ENCODE data around the gene MAGI2.
"Not testable (repeated sequence)": the region's sequence is repeated elsewhere in the genome, so short reads cannot be mapped to it uniquely, and the experiment has no call there.

MAGI2 gene

GRCh38 chr7:78383096-78383880 is 1070.2 kb downstream of the MAGI2 start:
- no peak for DNase-seq

- DNase-seq: no peak
Measured at GRCh38 chr7:78379148-78379547, 1074.3 kb downstream of the MAGI2 start.

DNA sequence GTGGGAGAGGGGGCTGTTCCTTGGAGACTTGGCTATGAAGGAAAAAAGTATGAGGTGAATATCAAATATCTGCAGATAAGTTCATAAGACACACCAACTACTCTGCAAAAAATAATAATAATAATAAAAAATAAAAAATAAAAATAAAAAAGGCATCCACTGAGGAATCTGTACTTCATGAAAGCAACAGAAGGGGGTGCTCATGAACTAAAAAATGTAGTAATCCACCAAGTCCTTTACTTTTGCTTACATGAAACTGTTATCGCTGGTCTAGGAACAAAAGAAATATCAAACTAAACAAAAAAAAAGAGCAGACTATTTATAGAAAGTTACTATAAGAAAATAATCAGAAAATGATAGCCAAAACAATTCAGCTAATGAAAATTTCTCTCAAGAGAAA is 1075.9 kb downstream of the MAGI2 start:
- DNase-seq: no peak

DNA sequence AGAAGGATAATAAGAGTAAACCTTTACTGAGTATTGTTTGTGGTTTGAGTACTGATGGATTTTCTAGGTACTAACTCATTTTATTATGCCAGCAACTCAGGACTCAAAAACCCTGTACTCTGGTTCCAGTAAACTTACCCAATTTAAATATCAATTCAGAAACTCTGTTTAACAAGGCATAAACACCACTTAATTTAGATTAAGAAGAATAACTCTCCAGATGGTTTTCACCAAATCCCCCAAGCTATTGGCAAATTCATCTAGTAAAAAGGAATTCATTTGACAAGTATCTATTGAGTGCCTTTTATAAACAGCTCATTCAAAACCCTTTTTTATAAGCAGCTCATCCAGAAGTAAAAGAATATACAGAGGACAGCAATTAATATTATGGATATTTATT is 1082.5 kb downstream of the MAGI2 start:
- no peak for DNase-seq

DNA sequence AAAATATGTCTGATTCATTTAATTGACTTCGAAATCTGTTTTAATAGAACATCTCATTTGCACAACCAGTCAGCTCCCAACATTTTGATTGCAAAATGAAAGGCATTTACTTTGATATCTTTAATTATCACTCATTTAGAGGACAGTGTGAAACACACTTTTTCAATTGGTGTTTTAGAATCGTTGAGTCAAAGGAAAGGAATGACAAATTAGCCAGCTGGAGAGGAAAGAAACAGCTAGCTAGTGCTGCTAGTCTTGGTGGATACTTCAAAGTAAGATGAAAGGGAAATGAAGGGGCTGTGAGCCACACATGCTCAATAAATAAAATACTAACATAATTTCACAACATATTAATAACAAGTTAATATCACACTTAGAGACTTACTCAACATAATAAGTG is 1084.7 kb downstream of the MAGI2 start:
- DNase-seq: no peak

- no peak for DNase-seq
Measured at GRCh38 chr7:78367280-78367773, 1086.1 kb downstream of the MAGI2 start.

GRCh38 chr7:78363866-78364265 is 1089.6 kb downstream of the MAGI2 start:
- DNase-seq: no peak

DNA sequence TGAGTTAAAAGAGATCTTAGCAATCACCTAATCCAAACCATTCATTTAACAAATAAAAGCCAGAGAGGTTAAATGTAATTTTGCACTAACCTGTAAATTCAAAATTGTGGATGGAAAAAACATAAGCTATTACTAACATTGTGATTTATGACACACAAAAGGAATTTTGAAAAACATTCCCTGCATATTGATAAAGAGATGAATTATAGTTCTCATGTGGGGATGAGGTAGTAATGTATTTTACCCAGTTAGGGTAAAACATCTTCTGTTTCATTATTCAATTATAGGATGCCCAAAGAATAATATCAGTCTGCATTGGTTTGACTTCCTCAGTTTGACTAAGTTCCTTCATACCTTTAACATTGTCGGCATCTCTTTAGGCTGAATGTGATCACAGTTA is 1093.6 kb downstream of the MAGI2 start:
- DNase-seq: no peak

GRCh38 chr7:78357709-78358108 is 1095.8 kb downstream of the MAGI2 start:
- no peak for DNase-seq

GRCh38 chr7:78355834-78356233 is 1097.6 kb downstream of the MAGI2 start:
- no peak for DNase-seq

DNA sequence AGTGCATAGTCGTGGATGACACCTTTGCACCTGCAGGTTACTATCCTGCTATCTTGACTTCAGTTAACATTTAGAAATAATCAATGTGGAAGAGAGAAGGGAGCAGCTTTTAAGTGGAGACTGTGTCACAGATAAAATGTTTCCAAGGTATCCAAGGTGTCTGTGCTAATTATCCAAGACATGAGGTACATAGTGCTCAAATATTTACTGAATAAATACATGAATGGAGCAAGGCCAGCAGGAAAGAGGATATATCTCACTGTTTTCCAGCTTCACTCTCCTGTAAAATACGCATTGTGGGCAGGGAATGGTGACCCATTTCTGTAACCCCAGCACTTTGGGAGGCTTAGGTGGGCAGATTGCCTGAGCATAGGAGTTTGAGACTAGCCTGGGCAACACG is 1102.5 kb downstream of the MAGI2 start:
- DNase-seq: no peak

DNA sequence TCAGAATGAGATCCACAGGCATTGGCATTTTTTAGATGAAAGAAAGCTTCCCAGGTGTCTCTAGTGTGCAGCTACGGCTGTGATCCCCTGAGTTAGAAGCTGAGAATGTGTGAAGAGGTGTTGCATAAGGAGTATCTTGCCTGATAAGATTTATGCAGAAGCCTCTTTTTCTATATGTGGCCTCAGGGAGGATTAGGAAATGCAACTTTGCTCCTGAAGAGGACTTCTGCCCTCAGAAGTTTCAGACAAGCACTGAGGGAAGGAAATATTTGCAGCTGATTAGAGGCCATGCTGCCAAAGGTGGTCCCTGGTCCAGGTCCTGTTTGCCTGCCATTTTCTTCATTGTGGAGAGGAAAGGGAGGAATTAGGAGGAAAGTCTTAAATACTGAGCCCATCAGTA is 1103.1 kb downstream of the MAGI2 start:
- DNase-seq: no peak

DNA sequence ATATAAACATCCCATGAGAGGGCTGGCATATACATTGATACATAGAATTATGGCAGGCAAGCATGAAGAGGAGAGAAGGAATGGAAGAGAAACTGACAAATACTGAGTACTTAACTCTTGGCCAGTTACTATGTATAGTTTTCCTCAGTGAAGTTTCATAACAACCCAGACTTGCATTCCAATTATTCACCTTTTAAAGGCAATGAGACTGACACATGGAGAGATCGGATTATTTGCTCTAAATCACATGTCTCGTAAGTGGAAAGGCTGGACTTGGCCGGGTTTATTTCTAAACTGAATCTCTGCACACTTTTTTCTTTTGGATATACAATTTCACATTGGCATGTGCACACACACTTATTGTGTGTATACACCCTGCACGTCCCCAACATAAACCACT is 1106.6 kb downstream of the MAGI2 start:
- DNase-seq: no peak

DNA sequence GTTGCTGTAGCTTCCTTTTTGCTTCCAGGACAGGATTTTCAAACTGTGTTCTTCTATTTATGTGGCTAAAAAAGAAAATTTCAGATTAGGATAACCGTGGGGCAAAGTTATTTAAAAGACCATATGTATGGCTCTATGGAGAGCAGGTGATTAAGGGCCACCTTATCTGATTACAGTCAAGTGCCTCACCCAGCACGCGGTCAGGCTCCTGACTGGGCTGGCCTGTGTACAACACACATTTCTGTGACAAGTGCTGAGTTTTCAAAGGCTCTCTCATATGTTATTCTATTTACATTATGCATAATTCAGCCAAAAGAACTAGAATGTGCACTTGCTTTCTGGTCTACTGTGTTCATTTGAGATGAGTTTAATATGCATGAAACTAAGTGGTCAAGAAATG is 1107.5 kb downstream of the MAGI2 start:
- DNase-seq: no peak

DNA sequence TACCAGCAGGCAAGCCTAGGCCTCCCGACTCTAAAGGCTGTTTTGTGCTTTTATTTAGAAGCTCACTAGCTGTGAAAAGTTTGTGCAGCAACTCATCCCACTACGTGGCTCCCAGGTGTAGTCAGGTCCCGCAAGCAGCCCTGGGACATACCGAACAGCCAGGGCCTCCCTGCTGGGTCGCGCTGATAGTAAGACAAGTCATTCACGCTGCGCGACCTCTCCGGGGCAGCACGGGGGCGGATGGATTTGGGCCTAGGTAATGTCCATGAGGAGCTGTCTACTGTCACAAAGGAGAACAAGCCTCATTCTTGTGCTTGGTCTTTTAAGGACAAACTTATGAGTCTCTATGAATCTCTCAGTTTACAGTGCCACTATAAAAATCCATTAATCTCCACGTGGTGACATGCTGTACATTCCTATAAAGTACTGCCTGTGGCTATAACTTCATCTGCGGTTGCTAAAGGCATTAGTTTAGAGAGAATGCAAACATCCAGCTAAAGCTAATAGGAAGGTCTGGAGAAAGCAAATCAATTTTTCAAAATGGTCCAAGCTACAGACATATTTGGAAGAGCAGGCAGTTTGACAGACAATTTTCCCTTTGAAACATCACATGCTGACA is 1108.1 kb downstream of the MAGI2 start:
- DNase-seq: no peak

DNA sequence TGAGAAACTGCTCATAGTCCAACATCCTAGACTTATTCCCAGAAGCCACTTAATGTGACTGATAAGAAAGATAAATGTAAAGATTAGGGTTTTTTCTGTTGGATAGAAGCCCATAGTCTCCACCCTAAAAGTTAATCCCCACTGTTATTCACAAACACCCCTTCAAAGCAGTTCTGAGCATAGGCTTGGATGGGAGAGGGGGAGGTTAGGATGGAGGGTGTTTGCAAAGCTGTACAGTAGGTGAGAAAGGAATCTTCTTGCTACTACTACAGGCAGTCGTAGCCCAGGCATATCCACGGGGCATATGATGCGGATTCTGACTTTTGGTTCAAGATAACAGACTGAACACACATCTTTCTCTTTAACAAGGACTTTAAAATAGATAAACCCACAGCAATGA is 1119.0 kb downstream of the MAGI2 start:
- DNase-seq: no peak

DNA sequence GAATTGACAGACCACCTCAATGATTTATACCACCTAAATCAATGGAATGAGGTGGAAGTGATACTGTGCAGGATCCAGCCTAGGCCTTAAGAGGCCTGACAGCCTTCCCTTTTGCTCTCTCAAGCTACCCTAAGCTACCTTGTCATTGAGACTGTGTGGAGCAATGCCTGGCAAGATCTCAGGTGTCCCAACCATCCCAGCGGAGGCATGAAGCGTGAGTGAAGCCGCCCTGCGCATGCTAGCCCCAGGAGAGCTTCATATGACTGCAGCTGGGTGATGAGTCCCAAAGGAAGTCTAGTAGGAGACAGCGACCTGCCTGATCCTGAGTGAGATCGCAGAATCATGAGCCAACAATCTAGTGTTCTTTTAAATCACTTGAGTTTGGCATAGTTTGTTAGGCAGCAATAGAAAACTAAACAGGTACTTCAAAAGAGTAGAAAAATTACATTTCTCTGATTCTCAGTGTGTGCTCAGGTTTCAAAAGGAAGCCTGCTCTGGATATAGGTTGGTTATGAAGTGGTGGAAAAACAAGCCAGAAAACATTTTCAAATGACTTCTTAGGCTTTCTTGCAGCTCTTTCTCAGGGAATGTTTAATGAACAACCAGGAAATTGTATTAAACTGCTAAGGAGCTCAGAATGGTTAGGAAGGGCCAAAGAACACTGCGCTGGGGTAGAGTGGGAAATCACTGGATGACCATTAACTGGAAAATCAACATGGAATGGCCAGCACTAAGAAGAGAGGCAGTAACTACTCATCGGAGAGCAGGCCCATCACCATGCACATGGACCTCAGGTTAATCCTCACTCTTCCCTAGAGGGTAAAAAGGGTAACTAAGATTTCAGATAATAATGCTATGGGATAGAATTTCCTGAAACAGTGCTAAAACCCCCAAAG is 1119.7 kb downstream of the MAGI2 start:
- no peak for DNase-seq

DNA sequence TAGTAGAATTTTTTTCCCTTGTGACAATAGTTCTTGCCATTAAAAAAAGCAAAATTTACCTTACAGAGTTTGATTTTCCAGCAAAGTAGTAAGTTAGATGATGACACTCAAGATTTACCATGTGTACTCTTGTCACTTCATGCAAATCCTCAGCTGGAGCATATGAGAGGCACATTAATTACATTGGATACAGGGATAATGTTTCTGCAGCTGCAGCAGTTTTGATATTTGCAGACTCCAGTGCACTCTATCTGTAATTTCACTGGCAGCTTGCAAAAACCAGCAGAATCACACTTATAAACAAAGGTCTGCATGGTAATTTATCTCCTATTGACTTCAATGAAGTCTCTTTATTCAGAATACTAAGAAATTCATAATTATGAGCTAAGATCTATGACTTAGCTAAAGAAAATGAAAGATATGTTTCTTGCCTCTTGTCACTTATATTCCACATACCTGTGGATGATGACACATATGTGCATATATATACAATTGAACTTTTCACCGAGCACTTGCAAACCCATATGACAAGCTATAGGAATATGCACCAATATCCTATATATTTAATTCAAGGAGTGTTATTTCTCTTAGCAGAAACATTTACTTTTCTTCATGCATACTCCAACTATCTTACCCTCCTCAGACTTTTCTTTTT is 1124.3 kb downstream of the MAGI2 start:
- no peak for DNase-seq

GRCh38 chr7:78327718-78328117 is 1125.7 kb downstream of the MAGI2 start:
- DNase-seq: no peak

GRCh38 chr7:78326876-78327275 is 1126.6 kb downstream of the MAGI2 start:
- no peak for DNase-seq

GRCh38 chr7:78326189-78326588 is 1127.3 kb downstream of the MAGI2 start:
- no peak for DNase-seq

DNA sequence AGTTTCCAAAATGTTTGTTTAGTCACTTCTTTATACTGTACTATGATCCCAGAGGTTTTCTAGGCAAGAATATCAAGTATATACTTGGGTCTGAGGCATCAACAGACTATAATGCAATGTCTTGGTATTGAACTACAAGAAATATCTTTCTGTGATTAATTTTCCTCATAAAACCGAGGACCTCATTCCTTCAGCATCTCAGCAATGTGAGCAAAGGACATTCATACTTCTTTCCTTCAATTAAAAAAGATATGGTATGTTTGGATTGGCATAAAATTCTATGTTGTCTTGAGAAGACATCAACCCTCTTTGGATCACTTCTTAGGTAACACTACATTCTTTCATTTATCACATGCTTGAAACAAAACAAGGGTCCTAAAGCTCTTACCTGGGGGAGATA is 1130.3 kb downstream of the MAGI2 start:
- DNase-seq: no peak

GRCh38 chr7:78322231-78322630 is 1131.2 kb downstream of the MAGI2 start:
- not testable (repeated sequence) for DNase-seq
